SK-N-MC (cell line): ENCODE results near the gene TIMP2.

ENCODE experiments used
- DNase-seq: peaks from one replicate; pipeline ENCODE4 v3.0.0-alpha.2; 2011; ENCODE audit warnings: low read depth, low spot score
- H3K27ac ChIP-seq: fragments of 200-600 bp; sonication (generic); 2 replicates; pipeline ENCODE4 v1.5.1; 2016; ENCODE audit warnings: mixed run types
- H3K36me3 ChIP-seq: fragments of 200-600 bp; sonication (generic); 2 replicates; pipeline ENCODE4 v1.6.1; 2017; ENCODE audit warnings: antibody characterized with exemption, low read length, mixed read lengths; ENCODE audit not compliant: insufficient read depth
- H3K4me3 ChIP-seq: fragments of 200-600 bp; sonication (generic); 2 replicates; pipeline ENCODE4 v1.5.1; 2016
- H3K9ac ChIP-seq: fragments of 200-600 bp; sonication (generic); 2 replicates; pipeline ENCODE4 v1.8.0; 2017; ENCODE audit warnings: mixed run types, mixed read lengths; ENCODE audit not compliant: insufficient read length
- H3K9me3 ChIP-seq: fragments of 200-600 bp; sonication (generic); 2 replicates; pipeline ENCODE4 v1.6.1; 2017; ENCODE audit warnings: low read depth, mild to moderate bottlenecking, antibody characterized with exemption, low read length, moderate library complexity, mixed read lengths
- EZH2 ChIP-seq: fragments of 200-600 bp; sonication (generic); IDR thresholded peaks from one replicate; pipeline ENCODE4 v1.6.1; 2017; ENCODE audit warnings: antibody characterized with exemption
- FOXP2 ChIP-seq: optimal IDR thresholded peaks from 2 replicates; pipeline ENCODE3; 2011; ENCODE audit warnings: mild to moderate bottlenecking, moderate library complexity; ENCODE audit not compliant: insufficient read depth; ENCODE audit errors: extremely low read length, control extremely low read depth
- POLR2AphosphoS5 ChIP-seq: IDR thresholded peaks from 2 replicates; pipeline ENCODE4 v1.6.1; 2012; ENCODE audit warnings: mild to moderate bottlenecking, low read depth, low read length, borderline replicate concordance

Gene TIMP2

DNA sequence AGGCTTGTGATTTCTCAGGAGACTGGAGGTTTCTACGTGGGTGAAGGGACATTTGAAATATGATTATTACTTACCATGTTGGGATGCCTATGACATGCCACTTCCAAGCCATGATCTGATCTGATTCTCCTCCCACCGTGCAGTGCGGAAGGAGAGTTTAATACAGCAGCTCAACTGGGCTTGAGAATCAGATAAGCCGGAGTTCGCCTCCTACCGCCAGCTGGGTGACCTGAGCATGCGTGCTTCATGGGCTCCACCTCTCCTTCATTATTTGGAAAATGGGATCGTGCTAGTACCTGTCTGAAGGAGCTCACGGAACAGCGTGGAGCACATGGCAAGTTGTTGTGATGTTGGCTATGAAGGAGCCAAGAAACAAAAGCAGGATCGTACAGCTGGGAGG lies 12.4 kb upstream of the TIMP2 start:
- Histone ChIP-seq H3K36me3 (no peaks in the 10 kb centered on the region), H3K9ac (no peak overlapping the region), H3K9me3 (no peaks in the 10 kb centered on the region), H3K4me3 (no peak overlapping the region), H3K27ac (no peak overlapping the region)
- TF ChIP-seq FOXP2 (no peak), EZH2 (no peak), POLR2AphosphoS5 (no peak)
- DNase-seq = no peak

DNA sequence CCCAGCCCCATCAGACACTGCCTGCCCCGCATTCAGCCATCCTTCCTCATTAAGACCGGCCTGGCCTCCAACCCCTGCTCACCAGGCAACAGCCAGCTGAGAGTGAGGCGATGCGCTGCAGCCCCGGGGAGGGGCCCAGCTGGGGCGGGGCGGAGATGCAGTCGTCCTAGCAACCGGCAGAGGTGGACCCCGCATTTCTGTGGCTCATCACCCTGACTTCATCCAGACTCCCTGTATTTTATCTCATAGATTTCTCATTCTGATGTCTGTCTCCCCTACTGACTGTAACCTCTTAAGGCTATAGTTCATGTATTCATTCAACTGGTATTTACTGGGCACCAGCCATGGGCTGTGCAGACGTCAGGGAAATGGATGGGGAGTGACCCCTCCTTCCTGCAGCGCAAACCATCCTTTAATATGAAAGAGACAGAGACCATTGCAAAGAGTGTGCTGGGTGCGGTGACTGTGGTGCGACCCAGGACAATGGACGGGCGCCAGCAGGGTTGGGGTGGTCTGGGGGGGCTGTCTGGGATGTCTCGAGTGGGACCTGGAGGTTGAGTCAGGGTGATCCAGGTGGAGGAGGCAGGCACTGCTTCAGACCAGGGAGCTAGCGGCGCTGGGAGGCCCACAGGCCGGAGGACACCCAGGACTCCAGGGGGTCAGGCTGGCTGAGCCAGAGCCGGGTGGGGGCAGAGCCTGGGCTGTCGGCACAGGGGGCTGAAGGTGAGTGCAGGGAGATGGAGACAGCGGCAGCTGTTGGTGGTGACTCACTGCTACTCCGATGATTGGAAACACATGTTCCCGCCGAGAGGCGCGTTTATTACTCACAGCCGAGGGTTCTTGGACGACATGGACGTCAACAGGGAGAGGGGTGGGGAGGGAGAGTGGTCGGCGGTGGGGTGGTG lies 10.5 kb upstream of the TIMP2 start:
- peak; percentile 19 for TF ChIP-seq FOXP2
- TF ChIP-seq POLR2AphosphoS5 = no peak
- TF ChIP-seq EZH2 = no peak
- H3K27ac ChIP-seq = no peak overlapping the region
- DNase-seq = peak; percentile 12
- H3K9me3 ChIP-seq = no peaks in the 10 kb centered on the region
- no peaks in the 10 kb centered on the region for H3K36me3 ChIP-seq
- no peak overlapping the region for H3K4me3 ChIP-seq
- no peak overlapping the region for H3K9ac ChIP-seq

DNA sequence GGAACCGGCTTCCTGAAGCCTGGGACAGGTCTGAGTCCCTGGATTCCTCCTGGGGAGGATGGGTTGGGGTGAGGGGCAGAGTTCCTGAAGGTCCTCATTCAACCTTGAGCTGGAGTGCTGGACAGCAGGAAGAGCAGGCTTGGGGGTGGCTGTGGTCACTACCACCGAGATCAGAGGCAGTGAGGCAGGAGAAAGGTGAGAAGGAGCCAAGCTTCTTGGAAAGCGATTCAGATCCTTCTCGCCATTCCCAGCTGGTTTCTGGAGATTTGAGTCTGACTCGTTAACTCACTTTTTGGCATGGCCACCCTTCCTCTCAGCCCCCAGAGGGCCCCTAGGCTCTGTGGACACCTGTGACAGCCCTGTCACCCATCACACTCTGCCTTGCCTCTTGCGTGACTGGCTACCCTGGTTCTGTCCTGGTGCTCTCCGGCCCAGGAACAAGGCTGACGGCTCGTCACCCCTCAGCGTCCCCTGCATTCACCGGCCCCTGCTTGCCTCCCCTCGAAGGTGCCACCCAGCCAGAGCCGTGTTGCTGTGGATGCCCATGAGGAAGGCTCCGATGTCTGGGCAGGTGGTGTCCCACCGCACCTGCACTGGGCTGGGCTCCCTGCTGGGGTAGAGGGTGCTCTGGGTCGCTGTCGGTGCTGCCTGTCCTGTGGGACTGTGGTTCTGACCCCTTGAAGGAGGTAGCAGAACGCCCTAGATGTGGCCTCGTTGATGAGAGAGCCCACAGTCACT lies 9.7 kb upstream of the TIMP2 start:
- Histone ChIP-seq H3K9ac (no peak overlapping the region), H3K4me3 (no peak overlapping the region), H3K9me3 (no peaks in the 10 kb centered on the region), H3K36me3 (no peaks in the 10 kb centered on the region), H3K27ac (no peak overlapping the region)
- DNase-seq = no peak
- no peak for TF ChIP-seq EZH2
- TF ChIP-seq FOXP2 = no peak
- TF ChIP-seq POLR2AphosphoS5 = no peak

DNA sequence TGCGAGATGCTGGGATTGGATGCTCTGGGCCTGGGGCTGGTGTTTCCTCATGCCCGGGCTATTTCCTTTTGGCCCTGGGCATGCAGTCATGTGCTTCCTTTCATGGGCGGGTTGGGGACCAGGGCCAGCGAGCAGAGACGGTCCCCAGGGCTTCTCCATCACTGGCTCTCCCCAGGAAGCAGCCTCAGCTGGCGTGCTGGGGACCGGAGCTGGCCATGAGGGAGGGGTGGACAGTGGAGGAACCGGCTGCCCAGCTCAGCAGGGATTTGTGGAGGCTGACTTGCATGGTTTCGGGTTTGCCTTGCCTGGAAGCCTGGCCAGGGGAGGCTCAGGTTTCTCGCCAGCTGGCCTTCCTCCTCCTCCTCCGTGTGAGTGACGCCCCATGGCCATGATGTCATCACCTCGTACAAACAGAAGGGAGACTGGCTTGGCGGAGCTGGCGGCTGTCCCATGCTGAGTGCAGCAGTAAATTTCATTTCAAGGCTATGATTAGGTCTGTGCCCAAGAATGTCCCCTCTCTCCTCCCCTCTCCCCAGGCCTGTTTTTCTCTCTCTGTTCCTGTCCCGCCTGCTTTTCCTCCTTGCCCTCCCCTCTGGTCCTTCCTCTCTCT lies 8.9 kb upstream of the TIMP2 start:
- Histone ChIP-seq H3K4me3 (no peak overlapping the region), H3K27ac (no peak overlapping the region), H3K9me3 (no peaks in the 10 kb centered on the region), H3K36me3 (no peaks in the 10 kb centered on the region), H3K9ac (no peak overlapping the region)
- TF ChIP-seq POLR2AphosphoS5 (no peak), EZH2 (no peak)
- no peak for DNase-seq

- Histone ChIP-seq H3K4me3 (no peak overlapping the region), H3K9ac (no peak overlapping the region), H3K27ac (no peak overlapping the region), H3K36me3 (no peaks in the 10 kb centered on the region), H3K9me3 (no peaks in the 10 kb centered on the region)
- TF ChIP-seq FOXP2 (no peak), POLR2AphosphoS5 (no peak), EZH2 (no peak)
- DNase-seq = no peak
These were observed 8.1 kb upstream of the TIMP2 start for GRCh38 chr17:78933025-78933958.

GRCh38 chr17:78929908-78930775 lies 5.0 kb upstream of the TIMP2 start:
- no peaks in the 10 kb centered on the region for H3K9me3 ChIP-seq
- H3K4me3 ChIP-seq = no peak overlapping the region
- H3K27ac ChIP-seq = no peak overlapping the region
- no peak for DNase-seq
- H3K36me3 ChIP-seq = no peaks in the 10 kb centered on the region
- no peak for TF ChIP-seq EZH2
- no peak for TF ChIP-seq FOXP2
- no peak for TF ChIP-seq POLR2AphosphoS5
- H3K9ac ChIP-seq = no peak overlapping the region
